Naive thymus-derived CD8-positive, alpha-beta T cell (primary cell): ENCODE data around the gene TLR7. TPM values are rescaled to one million over a fixed set of nuclear protein-coding genes. Genes with fewer than 3 reads are reported as not detected.

Experiments used
- ATAC-seq, 2 donors: fragments of 150-1000 bp; cut with Tn5 transposase in 1 of 2; sonication (Bioruptor Pico), chemical (Tn5 transposase) in 1 of 2; 1 replicate in 1 of 2; 2 replicates in 1 of 2; pipeline ENCODE4 v1.10.0; 2021; ENCODE audit warnings: mild to moderate bottlenecking in 2 of 2, moderate library complexity in 2 of 2
- POLR2A ChIA-PET: fragments of 350-600 bp; sonication (Branson Sonifier 250); formaldehyde crosslinking; loops from one replicate; lab custom pipeline; 2021; ENCODE audit warnings: antibody characterized with exemption; lab: Charles Lee
- DNase-seq, 10 donors: peaks; one replicate each; pipeline versions ENCODE4 v3.0.0 to v3.0.0-alpha.2; 2020 to 2022
- H3K27ac Mint-ChIP-seq, 10 donors: one replicate each; pipeline ENCODE4 v1.8.0; 2020 to 2022; ENCODE audit warnings: mild to moderate bottlenecking in 10 of 10, mixed read lengths in 10 of 10, moderate library complexity in 4 of 10, inconsistent platforms in 1 of 10
- H3K27me3 Mint-ChIP-seq, 5 donors: one replicate each; pipeline ENCODE4 v1.8.0; 2021 to 2022; ENCODE audit warnings: mixed read lengths in 5 of 5
- H3K36me3 Mint-ChIP-seq, 3 donors: one replicate each; pipeline ENCODE4 v1.8.0; 2020 to 2022; ENCODE audit warnings: mixed read lengths in 3 of 3, mild to moderate bottlenecking in 2 of 3, inconsistent platforms in 1 of 3
- H3K4me1 Mint-ChIP-seq, 4 donors: one replicate each; pipeline ENCODE4 v1.8.0; 2021 to 2022; ENCODE audit warnings: mixed read lengths in 4 of 4
- H3K4me3 Mint-ChIP-seq, 10 donors: one replicate each; pipeline ENCODE4 v1.8.0; 2020 to 2022; ENCODE audit warnings: mild to moderate bottlenecking in 10 of 10, mixed read lengths in 10 of 10, moderate library complexity in 6 of 10, inconsistent platforms in 1 of 10
- H3K9me3 Mint-ChIP-seq, 9 donors: one replicate each; pipeline ENCODE4 v1.8.0; 2020 to 2022; ENCODE audit warnings: mixed read lengths in 9 of 9, mild to moderate bottlenecking in 3 of 9, inconsistent platforms in 1 of 9, moderate library complexity in 1 of 9
- polyA plus RNA-seq, 3 donors: library from polyadenylated mRNA; unstranded; fragments of 300-500 nt; fragmentation: Illumina TruSeq; gene quantifications; one replicate each; pipeline ENCODE4 v1.2.3, GENCODE V29; 2021
- total RNA-seq, 8 experiments: library from RNA in 2 of 8; stranded (reverse) in 2 of 8; gene quantifications; one replicate each; pipeline ENCODE4 v1.2.3 and lab custom pipeline; 2021 to 2026

The TLR7 gene
- total and polyA plus RNA-seq, 5 experiments from 2014 or later = 0.38 to 0.52 TPM; not detected in 3

GRCh38 chrX:12912791-12913482 lies 46.1 kb downstream of the TLR7 start:
- no peak for DNase-seq
- POLR2A ChIA-PET = no interaction called here

DNA sequence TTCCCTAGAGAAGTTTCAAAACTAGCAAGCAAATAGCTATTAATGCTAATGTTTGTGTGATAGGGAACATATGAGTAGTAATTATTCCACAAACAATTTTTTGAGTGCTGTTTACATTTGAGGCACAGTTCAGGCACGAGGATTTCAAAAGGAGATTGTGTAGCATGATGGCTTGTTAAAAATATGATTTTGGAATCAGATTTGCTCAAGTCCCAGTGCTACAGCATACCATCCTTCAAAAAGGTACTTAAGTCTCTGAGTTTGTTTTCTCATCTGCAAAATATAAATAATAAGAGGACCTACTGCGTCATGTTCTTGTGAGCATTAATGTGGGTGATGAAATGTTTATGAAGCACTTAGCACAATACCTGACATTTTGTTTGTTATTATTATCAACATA lies 50.9 kb downstream of the TLR7 start:
- Mint-ChIP-seq H3K4me1 (peaks cover 0 to 3% (median 0%) of the 10 kb centered on the region in 4 donors), H3K4me3 (no peak overlapping the region), H3K27ac (no peak overlapping the region), H3K36me3 (no peaks in the 10 kb centered on the region), H3K9me3 (no peaks in the 10 kb centered on the region), H3K27me3 (no peaks in the 10 kb centered on the region)
- POLR2A ChIA-PET = no interaction called here
- ATAC-seq (no peak), DNase-seq (no peak)

More at GRCh38 chrX:12912791-12913482, 46.1 kb downstream of the TLR7 start:
- peaks cover 11 to 21% (median 19%) of the 10 kb centered on the region in 4 donors for H3K4me1 Mint-ChIP-seq
- peaks cover 0 to 3% (median 0%) of the 10 kb centered on the region in 9 donors for H3K9me3 Mint-ChIP-seq
- H3K27me3 Mint-ChIP-seq = no peaks in the 10 kb centered on the region
- no peak for ATAC-seq
- H3K27ac Mint-ChIP-seq = no peak overlapping the region
- no peak overlapping the region for H3K4me3 Mint-ChIP-seq
- no peaks in the 10 kb centered on the region for H3K36me3 Mint-ChIP-seq

DNA sequence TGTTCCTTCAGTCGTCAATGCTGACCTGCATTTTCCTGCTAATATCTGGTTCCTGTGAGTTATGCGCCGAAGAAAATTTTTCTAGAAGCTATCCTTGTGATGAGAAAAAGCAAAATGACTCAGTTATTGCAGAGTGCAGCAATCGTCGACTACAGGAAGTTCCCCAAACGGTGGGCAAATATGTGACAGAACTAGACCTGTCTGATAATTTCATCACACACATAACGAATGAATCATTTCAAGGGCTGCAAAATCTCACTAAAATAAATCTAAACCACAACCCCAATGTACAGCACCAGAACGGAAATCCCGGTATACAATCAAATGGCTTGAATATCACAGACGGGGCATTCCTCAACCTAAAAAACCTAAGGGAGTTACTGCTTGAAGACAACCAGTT lies 52.2 kb downstream of the TLR7 start:
- Mint-ChIP-seq H3K4me1 (peaks cover 0 to 3% (median 0%) of the 10 kb centered on the region in 4 donors), H3K4me3 (no peak overlapping the region), H3K27me3 (no peaks in the 10 kb centered on the region), H3K27ac (no peak overlapping the region), H3K9me3 (no peaks in the 10 kb centered on the region), H3K36me3 (no peaks in the 10 kb centered on the region)
- no peak for DNase-seq
- no peak for ATAC-seq
- POLR2A ChIA-PET = no interaction called here

- Mint-ChIP-seq H3K27me3 (no peaks in the 10 kb centered on the region), H3K4me1 (peaks cover 0 to 3% (median 0%) of the 10 kb centered on the region in 4 donors), H3K9me3 (no peaks in the 10 kb centered on the region), H3K36me3 (no peaks in the 10 kb centered on the region), H3K27ac (no peak overlapping the region), H3K4me3 (no peak overlapping the region)
- DNase-seq = no peak
- POLR2A ChIA-PET = no interaction called here
- ATAC-seq = no peak
These were observed 52.7 kb downstream of the TLR7 start for GRCh38 chrX:12919620-12920019.

DNA sequence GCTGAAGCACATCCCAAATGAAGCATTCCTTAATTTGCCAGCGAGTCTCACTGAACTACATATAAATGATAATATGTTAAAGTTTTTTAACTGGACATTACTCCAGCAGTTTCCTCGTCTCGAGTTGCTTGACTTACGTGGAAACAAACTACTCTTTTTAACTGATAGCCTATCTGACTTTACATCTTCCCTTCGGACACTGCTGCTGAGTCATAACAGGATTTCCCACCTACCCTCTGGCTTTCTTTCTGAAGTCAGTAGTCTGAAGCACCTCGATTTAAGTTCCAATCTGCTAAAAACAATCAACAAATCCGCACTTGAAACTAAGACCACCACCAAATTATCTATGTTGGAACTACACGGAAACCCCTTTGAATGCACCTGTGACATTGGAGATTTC lies 54.1 kb downstream of the TLR7 start:
- DNase-seq = no peak
- Mint-ChIP-seq H3K27me3 (peaks cover 0 to 2% (median 0%) of the 10 kb centered on the region in 5 donors), H3K36me3 (peaks cover 0 to 4% (median 0%) of the 10 kb centered on the region in 3 donors), H3K9me3 (peaks cover 0 to 5% (median 0%) of the 10 kb centered on the region in 9 donors), H3K4me1 (peaks cover 0 to 3% (median 0%) of the 10 kb centered on the region in 4 donors), H3K4me3 (no peak overlapping the region), H3K27ac (no peak overlapping the region)
- POLR2A ChIA-PET = no interaction called here
- no peak for ATAC-seq

DNA sequence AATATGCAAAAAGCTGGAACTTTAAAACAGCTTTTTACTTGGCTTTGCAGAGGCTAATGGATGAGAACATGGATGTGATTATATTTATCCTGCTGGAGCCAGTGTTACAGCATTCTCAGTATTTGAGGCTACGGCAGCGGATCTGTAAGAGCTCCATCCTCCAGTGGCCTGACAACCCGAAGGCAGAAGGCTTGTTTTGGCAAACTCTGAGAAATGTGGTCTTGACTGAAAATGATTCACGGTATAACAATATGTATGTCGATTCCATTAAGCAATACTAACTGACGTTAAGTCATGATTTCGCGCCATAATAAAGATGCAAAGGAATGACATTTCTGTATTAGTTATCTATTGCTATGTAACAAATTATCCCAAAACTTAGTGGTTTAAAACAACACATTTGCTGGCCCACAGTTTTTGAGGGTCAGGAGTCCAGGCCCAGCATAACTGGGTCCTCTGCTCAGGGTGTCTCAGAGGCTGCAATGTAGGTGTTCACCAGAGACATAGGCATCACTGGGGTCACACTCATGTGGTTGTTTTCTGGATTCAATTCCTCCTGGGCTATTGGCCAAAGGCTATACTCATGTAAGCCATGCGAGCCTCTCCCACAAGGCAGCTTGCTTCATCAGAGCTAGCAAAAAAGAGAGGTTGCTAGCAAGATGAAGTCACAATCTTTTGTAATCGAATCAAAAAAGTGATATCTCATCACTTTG lies 55.2 kb downstream of the TLR7 start:
- H3K36me3 Mint-ChIP-seq = peaks cover 0 to 4% (median 0%) of the 10 kb centered on the region in 3 donors
- H3K27ac Mint-ChIP-seq = no peak overlapping the region
- no peak for DNase-seq
- H3K27me3 Mint-ChIP-seq = peaks cover 0 to 2% (median 0%) of the 10 kb centered on the region in 5 donors
- peaks cover 0 to 9% (median 0%) of the 10 kb centered on the region in 9 donors for H3K9me3 Mint-ChIP-seq
- H3K4me3 Mint-ChIP-seq = no peak overlapping the region
- POLR2A ChIA-PET = no interaction called here
- ATAC-seq = no peak
- H3K4me1 Mint-ChIP-seq = peaks cover 0 to 3% (median 0%) of the 10 kb centered on the region in 4 donors

DNA sequence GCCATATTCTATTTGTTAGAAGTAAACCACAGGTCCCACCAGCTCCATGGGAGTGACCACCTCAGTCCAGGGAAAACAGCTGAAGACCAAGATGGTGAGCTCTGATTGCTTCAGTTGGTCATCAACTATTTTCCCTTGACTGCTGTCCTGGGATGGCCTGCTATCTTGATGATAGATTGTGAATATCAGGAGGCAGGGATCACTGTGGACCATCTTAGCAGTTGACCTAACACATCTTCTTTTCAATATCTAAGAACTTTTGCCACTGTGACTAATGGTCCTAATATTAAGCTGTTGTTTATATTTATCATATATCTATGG lies 55.7 kb downstream of the TLR7 start:
- no peak for DNase-seq
- H3K27ac Mint-ChIP-seq = no peak overlapping the region
- peaks cover 0 to 2% (median 0%) of the 10 kb centered on the region in 5 donors for H3K27me3 Mint-ChIP-seq
- H3K36me3 Mint-ChIP-seq = peaks cover 0 to 4% (median 0%) of the 10 kb centered on the region in 3 donors
- no peak overlapping the region for H3K4me3 Mint-ChIP-seq
- H3K4me1 Mint-ChIP-seq = peaks cover 0 to 3% (median 0%) of the 10 kb centered on the region in 4 donors
- POLR2A ChIA-PET = no interaction called here
- peaks cover 0 to 10% (median 0%) of the 10 kb centered on the region in 9 donors for H3K9me3 Mint-ChIP-seq
- ATAC-seq = no peak

GRCh38 chrX:12929701-12930100 lies 62.8 kb downstream of the TLR7 start:
- Mint-ChIP-seq H3K9me3 (peaks cover 0 to 17% (median 0%) of the 10 kb centered on the region in 9 donors), H3K27me3 (peaks cover 0 to 2% (median 0%) of the 10 kb centered on the region in 5 donors), H3K4me1 (no peaks in the 10 kb centered on the region), H3K4me3 (no peak overlapping the region), H3K36me3 (peaks cover 0 to 8% (median 0%) of the 10 kb centered on the region in 3 donors), H3K27ac (no peak overlapping the region)
- ATAC-seq (no peak), DNase-seq (no peak)
- POLR2A ChIA-PET = no interaction called here

DNA sequence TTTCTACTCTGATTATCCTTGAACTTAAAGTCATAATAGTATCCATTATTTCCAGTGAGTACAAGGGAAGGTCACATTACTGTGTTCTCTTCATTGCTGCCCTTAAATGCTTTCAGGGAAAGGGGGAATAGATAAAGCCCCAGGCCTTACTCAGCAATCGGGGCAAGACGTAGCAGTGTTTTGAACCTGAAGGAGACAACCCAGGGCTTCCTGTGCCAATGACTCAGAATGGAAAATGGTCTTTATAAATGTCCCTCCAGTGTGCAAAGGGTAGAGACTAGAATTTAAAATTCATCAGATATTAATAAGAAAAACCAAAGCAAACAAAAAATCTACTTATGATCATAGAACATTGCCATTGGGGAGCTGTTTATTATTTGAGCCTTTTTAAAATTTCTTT lies 63.3 kb downstream of the TLR7 start:
- POLR2A ChIA-PET = no interaction called here

DNA sequence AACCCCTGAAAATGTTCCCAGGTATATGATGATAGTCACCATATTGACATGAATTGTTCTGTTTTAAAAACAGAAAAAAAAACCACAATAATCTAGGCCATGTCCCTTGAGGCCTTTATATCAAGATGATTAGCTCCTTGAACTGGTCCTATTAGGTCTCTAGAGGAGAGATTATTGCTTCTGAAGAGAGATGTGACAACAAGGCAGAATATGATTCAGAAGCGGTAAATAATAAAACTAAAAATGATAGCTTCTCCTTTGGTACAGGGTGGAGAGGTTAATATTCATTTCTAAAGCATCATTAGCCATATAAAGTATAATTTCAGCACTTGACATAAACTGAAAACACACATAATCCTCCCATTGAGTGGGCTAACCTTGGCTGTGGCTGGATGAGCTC lies 65.4 kb downstream of the TLR7 start:
- no peak for ATAC-seq
- no peak for DNase-seq
- H3K4me3 Mint-ChIP-seq = no peak overlapping the region
- no peaks in the 10 kb centered on the region for H3K4me1 Mint-ChIP-seq
- H3K27ac Mint-ChIP-seq = no peak overlapping the region
- no peaks in the 10 kb centered on the region for H3K27me3 Mint-ChIP-seq
- H3K36me3 Mint-ChIP-seq = peaks cover 0 to 4% (median 0%) of the 10 kb centered on the region in 3 donors
- peaks cover 0 to 11% (median 0%) of the 10 kb centered on the region in 9 donors for H3K9me3 Mint-ChIP-seq
- POLR2A ChIA-PET = no interaction called here

More for the DNA sequence above, 63.3 kb downstream of the TLR7 start:
- Mint-ChIP-seq H3K27ac (no peak overlapping the region), H3K9me3 (peaks cover 0 to 15% (median 0%) of the 10 kb centered on the region in 9 donors), H3K36me3 (peaks cover 0 to 5% (median 0%) of the 10 kb centered on the region in 3 donors), H3K4me1 (no peaks in the 10 kb centered on the region), H3K27me3 (peaks cover 0 to under 1% (median 0%) of the 10 kb centered on the region in 5 donors), H3K4me3 (no peak overlapping the region)
- DNase-seq = no peak
- ATAC-seq = no peak

- no peak overlapping the region for H3K4me3 Mint-ChIP-seq
- ATAC-seq (no peak), DNase-seq (no peak)
- no peak overlapping the region for H3K27ac Mint-ChIP-seq
- POLR2A ChIA-PET = no interaction called here
- H3K4me1 Mint-ChIP-seq = no peaks in the 10 kb centered on the region
- H3K9me3 Mint-ChIP-seq = peaks cover 0 to 4% (median 0%) of the 10 kb centered on the region in 9 donors
- H3K36me3 Mint-ChIP-seq = peaks cover 0 to 4% (median 0%) of the 10 kb centered on the region in 3 donors
- H3K27me3 Mint-ChIP-seq = no peaks in the 10 kb centered on the region
These were observed 68.0 kb downstream of the TLR7 start for GRCh38 chrX:12934850-12935249.

DNA sequence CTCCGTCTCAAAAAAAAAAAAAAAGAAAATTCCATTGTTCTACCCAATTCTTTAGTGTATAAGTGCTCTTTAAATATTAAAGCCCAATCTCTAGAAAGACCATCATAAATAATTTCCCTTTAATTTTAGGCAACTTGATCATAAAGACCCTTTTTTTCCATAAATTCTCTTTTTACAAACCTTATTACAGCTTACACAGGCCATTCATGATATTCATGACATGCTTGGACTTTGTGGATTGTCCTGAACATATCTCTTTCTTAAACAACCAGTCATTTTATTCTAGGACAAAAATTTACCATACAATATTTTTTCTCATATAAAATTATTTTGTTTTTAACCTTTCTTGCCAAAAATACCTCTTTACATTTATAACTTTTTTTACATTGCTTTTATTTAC lies 70.1 kb downstream of the TLR7 start:
- POLR2A ChIA-PET = no interaction called here
- H3K27ac Mint-ChIP-seq = no peak overlapping the region
- peaks cover 0 to 4% (median 0%) of the 10 kb centered on the region in 3 donors for H3K36me3 Mint-ChIP-seq
- no peak overlapping the region for H3K4me3 Mint-ChIP-seq
- H3K9me3 Mint-ChIP-seq = peaks cover 0 to 6% (median 0%) of the 10 kb centered on the region in 9 donors
- H3K27me3 Mint-ChIP-seq = no peaks in the 10 kb centered on the region
- ATAC-seq (no peak), DNase-seq (no peak)
- peaks cover 0 to 1% (median 0%) of the 10 kb centered on the region in 4 donors for H3K4me1 Mint-ChIP-seq
